ENCODE measurements around the gene PRKCA.

PRKCA gene

DNA sequence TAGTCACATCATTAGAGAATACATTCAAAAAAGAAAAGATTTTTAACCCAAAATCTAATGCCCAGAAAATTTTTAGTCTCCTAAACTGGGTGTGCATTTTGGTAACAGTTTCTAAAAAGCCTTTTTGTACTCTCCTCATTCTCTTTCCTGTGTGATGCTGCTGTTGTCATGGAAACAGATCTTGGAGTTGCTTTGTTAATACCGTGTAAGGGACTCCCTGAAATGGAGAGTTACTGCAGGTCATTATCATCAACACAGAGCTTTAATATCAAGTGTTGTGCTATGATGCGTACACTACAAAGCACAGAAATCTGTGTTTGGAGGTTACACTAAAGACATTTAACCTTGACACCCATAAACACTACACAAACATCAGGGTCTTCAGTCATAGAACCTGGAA is 216.3 kb downstream of the PRKCA start:
- DNase-seq (ENCODE audit: low read depth): no peak

DNA sequence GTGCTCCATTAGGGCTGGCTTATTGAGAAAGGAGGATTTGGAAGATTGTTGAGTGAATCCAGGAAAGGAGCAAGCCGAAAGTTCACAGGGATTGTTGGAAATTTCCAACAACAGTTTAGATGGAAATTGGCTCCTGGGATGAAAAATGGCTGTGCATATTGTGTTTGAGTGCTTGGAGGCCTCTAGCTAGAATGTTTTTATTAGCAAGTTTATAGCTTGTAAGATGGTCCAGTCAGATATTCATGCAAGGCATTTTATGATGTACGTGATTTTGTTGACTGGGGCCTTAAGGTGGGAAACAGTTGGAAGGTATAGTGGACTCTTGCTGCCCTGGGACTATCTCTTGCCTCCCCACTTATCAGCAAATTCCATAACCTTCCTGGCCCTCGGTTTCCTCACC is 216.7 kb downstream of the PRKCA start:
- no peak for DNase-seq (ENCODE audit: low read depth)

DNA sequence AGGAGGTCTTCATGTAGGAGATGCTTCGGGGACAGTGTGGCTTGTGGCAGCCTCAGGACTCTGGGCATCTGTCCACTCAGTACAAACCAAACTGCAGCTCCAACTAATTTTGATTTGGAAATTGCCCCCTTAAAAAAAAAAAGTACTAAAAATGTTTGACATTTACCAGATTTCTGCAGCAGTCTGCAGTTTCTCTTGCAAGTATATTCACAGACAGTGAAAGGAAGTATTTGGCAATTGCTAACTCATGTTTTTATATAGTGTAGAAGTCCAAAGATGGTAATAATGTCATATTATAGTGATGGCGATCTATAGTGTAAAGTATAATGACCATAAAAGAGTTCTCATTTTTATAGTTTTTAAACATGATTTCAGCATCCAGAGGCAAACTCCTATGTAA is 218.6 kb downstream of the PRKCA start:
- no peak for DNase-seq (ENCODE audit: low read depth)

DNA sequence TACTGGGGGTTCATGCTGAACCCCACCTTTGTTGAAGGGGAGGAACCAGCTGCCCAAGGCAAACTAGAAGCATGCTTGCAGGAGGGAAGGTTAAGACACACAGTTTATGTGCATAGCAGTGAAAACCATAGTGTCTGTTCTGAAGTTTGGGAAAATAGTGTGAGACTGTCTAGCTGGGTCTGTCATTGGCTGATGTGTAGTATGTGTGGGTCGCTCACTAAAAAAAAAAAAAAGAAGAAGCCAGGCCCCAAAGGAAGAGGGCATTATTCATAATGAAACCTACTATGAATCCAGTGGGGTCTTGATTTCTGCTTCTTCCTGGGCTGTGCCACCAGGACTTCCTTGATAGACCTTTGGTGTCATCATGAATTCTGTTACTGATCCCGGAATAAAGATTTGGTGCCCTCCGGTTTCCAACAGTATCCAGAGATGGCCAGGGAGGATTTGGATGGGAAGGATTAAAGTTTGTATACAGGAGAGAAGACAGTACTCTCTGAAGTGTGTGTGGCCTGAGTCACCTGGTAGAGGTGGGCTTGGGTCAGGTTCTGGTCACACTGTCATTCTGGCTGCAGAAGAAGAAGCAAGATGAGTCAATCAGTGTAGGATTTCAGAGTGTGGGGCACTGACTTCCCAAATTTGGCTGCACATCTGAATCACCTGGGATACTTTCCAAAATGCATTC is 220.3 kb downstream of the PRKCA start:
- no peak for DNase-seq (ENCODE audit: low read depth)

DNA sequence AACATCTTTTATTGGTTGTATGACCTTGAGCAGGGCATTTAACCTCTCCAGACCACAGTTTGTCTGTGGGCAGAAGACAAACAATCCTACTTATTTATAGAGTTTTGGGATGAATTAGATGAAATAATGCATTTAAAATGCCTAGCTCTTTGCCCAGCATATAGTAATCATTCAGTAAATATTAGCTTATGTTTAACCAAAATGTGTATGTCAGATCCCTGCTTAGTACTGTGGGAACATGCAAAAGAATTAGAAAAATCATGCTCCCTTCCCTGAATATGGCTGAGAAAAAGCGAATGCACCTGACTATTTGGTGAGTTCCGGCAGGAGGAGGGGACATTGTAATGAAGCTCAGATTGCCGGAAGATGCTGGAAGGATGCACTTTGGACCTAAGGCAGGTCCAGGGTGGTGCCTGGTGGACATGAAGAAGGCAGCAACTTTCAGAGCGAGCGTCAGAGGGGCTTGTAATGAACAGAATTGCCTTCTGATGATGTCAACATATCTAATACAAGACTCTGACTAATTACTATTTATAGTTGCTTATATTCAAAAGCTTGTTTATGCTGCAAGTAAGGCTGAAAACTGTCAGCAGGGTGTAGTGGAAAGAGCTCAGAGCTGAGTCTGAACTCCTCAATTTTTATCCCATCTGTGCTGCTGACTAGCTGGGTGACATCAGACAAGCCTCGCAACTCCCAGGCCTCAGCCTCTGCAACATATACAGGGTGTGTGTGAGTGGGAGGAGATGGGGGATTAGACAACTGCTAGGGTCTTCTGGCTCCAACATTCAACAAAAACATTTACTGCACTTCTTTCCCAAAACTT is 221.2 kb downstream of the PRKCA start:
- DNase-seq (ENCODE audit: low read depth): no peak

DNA sequence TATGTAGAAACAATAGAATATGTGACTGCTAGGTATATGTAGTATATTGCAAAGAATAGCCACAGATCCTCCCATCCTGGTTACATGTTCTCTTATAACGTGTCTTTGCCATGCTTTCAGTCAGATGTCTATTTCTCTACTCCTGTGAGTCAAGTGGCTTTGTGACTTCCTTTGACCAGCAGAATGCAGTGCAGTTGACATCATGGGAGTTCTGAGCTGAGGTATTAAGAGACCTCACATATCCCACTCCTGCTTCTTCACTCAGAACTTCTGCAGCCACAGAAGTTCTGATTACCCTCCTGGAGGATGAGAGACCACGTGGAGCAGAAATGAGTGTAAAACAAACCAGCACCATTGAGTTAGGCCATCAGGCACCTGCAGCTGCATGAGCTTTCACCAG is 222.5 kb downstream of the PRKCA start:
- no peak for DNase-seq (ENCODE audit: low read depth)

DNA sequence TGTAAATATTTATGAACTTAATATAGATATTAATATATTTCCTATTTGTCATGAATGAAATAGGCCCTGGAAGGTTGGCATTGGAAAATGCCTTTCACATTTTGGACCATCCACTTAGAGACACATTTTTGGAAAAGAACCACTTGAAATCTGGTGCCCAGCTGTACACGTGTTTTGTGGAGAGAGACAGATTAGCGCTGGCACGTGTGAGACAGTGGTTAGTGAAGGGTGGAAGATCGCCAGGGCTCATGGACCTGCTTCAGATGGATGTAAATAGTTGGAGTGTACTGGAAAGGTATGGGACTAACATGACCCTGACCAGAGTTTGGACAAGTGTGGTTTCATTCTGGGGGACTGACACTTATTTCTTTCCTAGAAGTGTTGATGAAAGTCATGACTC is 222.9 kb downstream of the PRKCA start:
- no peak for DNase-seq (ENCODE audit: low read depth)

DNA sequence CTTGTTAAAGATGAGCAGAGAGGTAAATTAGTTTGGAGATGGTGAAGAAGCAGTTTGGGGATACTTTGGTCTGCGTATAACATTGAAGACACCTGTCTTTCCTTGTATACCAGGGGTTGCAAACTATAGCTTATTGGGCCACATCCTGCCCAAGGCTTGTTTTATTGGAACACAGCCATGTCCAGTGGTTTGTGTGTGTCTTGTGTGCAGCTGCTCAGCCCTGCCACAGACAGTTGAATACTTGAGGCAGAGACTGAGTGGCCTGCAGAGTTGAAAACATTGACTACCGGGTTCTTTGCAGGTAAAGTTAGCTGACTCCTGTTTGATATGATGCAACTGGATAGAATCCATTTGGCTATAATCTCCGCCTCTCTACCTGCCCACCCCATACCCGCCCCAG is 224.4 kb downstream of the PRKCA start:
- DNase-seq (ENCODE audit: low read depth): no peak

DNA sequence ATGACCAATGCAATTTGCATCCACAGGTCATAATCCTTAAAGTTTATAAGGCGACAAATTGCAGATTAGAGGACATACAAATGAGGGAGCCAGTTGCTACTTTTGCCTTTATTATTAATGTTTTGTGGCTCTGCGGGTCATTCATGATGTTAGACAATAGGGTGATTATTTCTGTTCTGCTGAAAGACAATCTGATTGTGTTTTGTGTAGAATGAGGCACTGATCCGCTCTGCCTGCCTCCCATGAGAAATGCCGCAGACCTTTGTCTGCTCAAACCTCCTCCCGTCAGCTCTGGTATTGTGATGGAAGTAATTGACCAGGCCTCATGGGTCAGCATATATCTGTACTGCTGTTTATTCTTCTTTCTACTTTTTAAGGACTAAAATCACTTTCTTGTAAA is 224.9 kb downstream of the PRKCA start:
- no peak for DNase-seq (ENCODE audit: low read depth)

DNA sequence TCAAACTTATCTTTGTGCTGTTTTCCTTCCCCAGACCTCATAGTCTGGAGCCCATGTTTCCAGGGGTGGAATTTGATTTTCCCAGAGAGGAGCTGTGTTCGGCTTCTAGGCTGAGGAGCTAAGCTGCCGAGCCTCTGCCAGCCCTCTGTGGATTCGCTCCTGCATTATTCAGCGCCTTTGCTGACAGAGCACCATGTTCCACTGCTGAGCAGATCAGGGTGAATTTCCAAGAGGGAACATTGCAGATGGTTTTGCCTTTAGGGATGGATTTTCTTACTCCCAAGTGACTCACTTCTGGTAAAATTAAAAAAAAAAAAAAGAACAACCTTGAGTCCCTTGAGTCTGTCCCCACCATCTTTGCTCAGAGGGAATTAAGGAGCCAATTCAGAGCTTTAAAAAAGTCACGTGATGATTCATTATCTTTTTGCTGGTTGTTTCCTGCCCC is 229.5 kb downstream of the PRKCA start:
- DNase-seq (ENCODE audit: low read depth): no peak

DNA sequence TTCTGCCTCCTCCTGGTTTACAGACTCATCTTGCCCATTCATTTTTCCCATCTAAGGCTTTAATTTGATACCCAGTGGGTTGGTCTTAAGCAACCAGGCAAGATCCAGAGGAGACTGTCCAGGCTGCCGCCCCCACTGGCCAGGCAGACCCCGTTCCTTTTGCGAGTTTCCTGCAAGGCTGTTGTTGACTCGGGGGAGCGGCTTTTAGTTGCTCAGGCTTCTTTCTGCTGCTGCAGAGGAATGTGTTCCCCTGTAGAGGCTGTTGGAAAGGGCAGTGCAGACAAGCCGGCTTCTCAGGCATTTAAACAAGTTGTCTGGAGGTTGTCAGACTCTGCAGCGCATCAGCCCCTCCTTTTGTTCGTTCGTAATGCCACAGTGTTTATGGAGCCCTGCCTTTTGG is 231.2 kb downstream of the PRKCA start:
- no peak for DNase-seq (ENCODE audit: low read depth)

DNA sequence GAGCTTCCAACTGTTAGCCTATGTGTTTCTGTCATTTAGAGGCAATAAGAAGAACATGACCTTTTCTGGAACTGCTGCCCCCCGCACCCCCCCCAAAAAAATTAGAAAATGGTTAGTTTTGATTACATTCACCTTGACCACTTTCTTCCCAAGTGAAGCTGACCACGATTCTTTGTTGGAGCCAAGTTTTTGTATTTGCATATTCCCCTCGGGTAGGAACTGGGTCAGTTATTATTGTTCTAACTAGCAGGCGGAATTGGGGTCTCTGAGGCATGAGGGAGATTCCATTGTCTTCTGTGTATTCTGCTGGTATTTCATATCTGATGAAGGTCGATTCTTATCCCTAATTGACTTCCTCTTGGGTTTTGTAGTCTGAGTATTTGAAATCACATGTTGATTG is 231.6 kb downstream of the PRKCA start:
- no peak for DNase-seq (ENCODE audit: low read depth)

DNA sequence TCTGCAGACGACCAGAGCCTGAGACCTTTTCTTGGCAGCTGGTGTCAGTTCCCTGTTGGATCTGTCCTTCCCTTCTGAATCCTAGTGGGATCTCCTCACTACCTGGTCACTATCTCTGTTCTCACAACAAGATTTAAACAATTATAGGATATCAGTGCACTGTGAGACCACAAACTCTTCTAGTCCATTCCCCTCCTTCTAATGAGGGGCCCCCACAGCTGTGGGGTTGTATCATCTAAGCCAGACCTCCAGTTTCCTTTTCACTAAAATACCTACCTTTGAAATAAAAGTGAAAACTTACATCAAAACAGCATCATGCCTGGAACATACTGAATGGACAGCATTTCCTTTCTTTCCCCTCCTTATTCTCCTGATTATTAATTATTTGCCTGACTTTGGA is 233.2 kb downstream of the PRKCA start:
- DNase-seq (ENCODE audit: low read depth): no peak

DNA sequence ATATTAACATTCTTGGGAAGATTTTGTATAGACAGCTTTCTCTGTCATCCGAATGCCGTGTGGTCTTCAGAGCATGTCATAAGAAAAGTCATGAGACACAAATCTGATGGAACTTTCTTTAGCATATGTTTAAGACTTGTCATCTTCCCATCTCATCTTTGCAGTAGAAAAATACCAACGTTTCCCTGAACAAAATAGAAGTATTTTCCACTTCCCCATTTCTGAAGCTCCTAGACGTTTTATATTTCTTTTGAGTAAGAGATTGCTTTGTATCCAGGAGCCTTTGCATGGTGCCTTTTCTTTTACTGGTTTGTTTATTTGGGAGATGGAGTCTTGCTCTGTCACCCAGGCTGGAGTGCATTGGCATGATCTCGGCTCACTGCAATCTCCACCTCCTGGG is 235.1 kb downstream of the PRKCA start:
- no peak for DNase-seq (ENCODE audit: low read depth)

DNA sequence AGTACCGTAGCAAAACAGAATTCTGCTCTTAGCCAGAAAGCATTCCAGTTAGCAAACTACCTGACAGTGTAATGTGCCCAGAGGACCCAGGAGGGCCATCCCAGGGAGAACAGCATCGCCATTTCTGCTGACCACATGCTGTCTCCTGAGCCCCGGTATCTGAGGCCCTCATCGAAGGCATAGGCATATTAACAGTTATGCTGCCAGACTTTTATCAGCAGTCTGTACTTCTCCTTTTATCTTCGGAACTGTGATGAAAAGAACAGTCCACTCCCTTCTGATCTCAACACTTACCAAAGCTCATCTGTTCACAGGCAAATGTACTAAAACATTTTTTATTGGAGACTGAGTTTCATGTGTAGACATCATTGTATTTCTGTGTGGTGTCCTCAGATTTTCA is 236.4 kb downstream of the PRKCA start:
- no peak for DNase-seq (ENCODE audit: low read depth)

DNA sequence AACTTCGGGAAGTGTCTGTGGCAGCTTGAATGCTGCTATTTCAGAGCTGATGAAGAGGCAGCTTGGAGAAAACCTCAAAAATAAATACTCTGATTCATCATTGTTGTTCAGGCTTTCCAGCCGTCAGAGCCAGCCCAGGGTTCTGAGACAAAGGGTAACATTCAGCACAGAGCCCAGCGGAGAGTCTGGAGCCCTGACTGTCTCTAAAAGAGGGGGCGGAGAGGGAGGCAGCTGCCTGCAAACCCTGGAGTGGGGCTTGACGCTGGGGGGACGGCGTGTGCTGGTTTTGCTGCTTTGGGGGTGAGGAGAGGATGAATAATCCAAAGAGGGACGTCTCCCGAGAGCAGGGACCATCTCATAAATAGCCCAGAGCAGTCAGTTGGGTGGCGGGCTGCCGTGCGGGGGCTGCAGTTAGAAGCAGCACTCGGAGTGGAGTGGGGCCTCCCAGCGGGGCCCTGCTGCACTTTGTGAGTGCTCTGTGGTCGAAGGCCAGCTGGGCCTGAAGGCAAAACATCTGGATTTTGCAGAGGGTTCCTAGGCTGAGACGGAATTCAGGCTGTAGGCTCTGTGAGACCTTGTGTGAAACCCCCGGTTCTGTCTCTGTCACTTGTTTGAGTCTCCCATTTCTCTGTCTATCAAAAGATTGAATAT is 237.8 kb downstream of the PRKCA start:
- DNase-seq (ENCODE audit: low read depth): no peak

DNA sequence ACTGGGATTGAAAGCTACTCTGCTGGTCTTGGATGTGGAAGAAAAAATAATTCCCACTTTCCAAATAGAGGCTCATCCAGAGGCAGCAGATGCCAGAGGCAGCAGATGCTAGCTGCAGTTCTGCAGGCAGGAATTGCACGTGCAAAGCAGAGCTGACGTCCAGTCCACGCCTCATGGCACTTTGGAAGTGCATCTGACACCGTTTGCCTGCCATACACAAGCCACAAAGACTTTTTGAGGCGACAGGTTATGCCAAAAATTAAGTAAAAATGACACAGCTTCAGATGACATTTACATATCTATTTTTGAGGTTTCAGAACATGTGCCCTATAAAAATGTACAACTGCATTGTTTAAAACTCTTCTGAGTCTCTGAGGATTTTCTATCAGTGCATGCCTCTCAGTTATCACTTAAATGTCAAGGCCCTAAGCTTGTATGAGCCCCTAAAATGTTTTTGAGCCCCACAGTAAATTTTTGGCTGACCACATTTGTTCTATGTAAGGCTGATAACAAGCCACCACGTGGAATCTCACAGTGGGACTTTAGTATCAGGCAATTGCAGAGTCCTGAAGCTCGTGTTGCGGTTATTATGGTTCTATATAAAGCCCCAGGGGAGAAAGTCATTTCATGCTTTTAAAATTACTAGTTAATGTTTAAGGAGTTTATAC is 239.2 kb downstream of the PRKCA start:
- DNase-seq (ENCODE audit: low read depth): no peak

DNA sequence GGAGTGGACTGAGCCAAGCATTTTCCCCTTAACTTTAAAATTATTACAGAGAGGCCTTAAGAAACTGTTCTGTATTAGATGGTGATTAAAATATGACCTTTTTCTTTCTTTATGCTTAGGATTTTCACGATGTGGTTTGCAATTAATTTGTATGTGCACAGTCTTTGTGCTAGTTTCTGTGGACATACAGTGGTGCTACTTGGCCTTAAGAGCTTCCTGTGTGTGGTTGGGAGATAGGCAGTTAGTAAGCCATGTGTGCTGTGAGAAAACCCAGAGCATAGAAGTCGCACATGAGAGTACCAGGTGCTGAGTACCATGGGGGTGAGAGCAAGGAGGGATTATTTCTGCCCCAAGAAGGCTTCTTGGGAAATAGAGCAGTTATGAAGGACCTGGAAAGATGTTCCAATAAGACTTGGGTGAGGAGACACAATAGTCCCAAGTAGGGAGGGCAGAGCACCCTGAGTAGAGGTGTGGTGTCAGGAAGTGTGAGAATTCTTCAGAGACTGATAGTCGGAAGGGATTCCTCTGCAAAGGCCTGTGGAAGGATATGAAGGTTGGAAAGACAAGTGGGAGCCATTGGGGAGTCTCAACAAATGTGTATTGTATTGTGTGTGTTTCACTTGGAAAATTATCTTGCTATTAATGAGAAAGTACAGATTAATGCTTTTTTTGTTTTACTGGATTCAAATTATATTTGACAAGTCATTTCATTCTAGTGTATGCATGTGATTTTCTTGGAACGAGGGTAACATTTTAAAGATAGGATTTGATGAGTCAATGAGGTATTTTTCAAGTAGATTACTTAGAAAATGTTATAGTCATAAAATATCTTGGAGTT is 239.9 kb downstream of the PRKCA start:
- DNase-seq (ENCODE audit: low read depth): no peak

DNA sequence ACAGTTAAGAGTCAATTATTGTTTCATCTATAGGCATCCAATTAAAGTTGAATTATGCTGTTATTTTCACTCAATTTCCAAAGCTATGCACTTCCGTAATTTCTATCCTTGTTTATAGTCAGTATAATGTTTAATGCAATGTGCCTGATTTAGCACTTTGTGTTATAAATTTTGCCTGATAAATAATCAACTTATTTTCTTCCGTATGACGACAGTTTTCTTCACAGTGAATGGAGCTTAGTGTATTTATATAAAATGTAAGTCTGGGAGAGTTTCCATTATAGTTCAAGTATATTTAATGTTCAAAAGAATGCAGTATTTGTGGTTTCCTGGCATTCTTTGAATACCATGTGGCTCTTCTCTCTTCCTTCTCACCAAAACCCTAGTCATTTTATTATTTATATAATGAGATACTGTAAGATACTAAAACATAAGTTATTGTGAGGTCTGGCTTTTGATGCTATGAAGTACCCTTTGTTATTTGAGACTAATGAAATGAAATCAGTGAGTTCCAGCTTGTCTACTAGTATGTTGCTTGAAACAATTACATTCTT is 240.6 kb downstream of the PRKCA start:
- DNase-seq (ENCODE audit: low read depth): no peak

DNA sequence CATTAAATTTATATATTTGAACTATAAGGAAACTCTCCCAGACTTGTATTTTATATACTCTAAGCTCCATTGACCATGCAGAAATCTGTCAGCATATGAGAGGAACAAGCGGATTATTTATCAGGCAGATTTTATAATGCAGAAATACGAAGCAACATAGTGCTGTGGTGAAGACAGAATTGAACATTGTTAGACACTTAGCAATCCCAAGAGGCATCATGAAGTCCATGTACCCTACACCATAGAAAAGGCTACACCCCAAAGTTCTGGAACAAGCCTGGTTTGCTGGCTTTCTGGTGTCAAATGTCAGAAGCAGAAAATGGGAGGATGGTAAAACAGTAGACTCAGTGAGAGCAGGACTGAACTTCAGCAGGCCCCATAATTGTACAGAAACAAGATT is 241.1 kb downstream of the PRKCA start:
- no peak for DNase-seq (ENCODE audit: low read depth)

DNA sequence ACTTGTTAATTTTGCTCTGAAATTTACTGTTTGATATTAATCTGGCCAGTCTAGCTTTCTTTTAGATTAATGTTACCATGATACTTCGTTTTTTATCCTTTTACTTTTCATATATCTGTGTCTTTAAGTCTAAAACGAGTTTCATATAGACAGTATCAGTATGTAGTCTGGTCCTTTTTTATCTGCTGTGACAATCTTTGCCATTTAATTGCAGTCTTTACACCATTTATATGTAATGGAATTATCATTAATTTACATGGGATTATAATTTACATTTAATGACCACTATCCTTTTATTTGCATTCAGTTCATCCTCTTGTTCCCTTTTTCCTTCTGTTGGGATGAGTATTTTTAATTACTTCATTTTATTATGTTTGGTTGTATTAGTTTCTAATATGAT is 243.5 kb downstream of the PRKCA start:
- DNase-seq (ENCODE audit: low read depth): no peak
